GM18951 (cell line): ENCODE data around the gene STK38.

Source experiments
- POLR2A ChIP-seq: IDR thresholded peaks from 4 replicates; pipeline ENCODE4 v1.6.1; 2011; ENCODE audit warnings: mild to moderate bottlenecking; ENCODE audit not compliant: insufficient read length, insufficient read depth; ENCODE audit errors: extremely low read depth
- in situ Hi-C: fragments of 300-500 bp; cut with MboI; formaldehyde crosslinking; loops from one replicate; pipeline ENCODE4 v1.12.0; 2022; ENCODE audit warnings: low sequenced_read_pairs, mixed read lengths, inconsistent platforms; ENCODE audit not compliant: unreplicated experiment

STK38 gene

GRCh38 chr6:36505744-36506534 lies 41.3 kb downstream of the STK38 start:
- in situ Hi-C loops = no loop called here
- TF ChIP-seq POLR2A = no peak

- no peak for TF ChIP-seq POLR2A
- in situ Hi-C loops = no loop called here
Observed at GRCh38 chr6:36504982-36505381, 42.3 kb downstream of the STK38 start.

GRCh38 chr6:36504181-36504580 lies 43.1 kb downstream of the STK38 start:
- in situ Hi-C loops = no loop called here
- TF ChIP-seq POLR2A = no peak

GRCh38 chr6:36501686-36502085 lies 45.6 kb downstream of the STK38 start:
- in situ Hi-C loops = no loop called here
- TF ChIP-seq POLR2A = no peak

- TF ChIP-seq POLR2A = no peak
- in situ Hi-C loops = no loop called here
Observed at GRCh38 chr6:36499918-36500317, 47.4 kb downstream of the STK38 start.

- TF ChIP-seq POLR2A = no peak
- in situ Hi-C loops = no loop called here
Observed at GRCh38 chr6:36495086-36495485, 52.2 kb downstream of the STK38 start.

- in situ Hi-C loops = no loop called here
- TF ChIP-seq POLR2A = no peak
Observed at GRCh38 chr6:36493859-36494258, 53.4 kb downstream of the STK38 start.

GRCh38 chr6:36493319-36493718 lies 54.0 kb downstream of the STK38 start:
- TF ChIP-seq POLR2A = no peak
- in situ Hi-C loops = no loop called here

- no peak for TF ChIP-seq POLR2A
- in situ Hi-C loops = no loop called here
Observed at GRCh38 chr6:36492621-36493020, 54.7 kb downstream of the STK38 start.

GRCh38 chr6:36492092-36492491 lies 55.2 kb downstream of the STK38 start:
- in situ Hi-C loops = no loop called here
- no peak for TF ChIP-seq POLR2A

GRCh38 chr6:36491378-36491965 lies 55.8 kb downstream of the STK38 start:
- in situ Hi-C loops = no loop called here
- no peak for TF ChIP-seq POLR2A

GRCh38 chr6:36489426-36489825 lies 57.9 kb downstream of the STK38 start:
- in situ Hi-C loops = no loop called here
- TF ChIP-seq POLR2A = no peak

GRCh38 chr6:36488221-36488620 lies 59.1 kb downstream of the STK38 start:
- in situ Hi-C loops = no loop called here
- no peak for TF ChIP-seq POLR2A

GRCh38 chr6:36487698-36488097 lies 59.6 kb downstream of the STK38 start:
- in situ Hi-C loops = no loop called here
- no peak for TF ChIP-seq POLR2A
